H9 (cell line): Measurements from ENCODE around the gene C1QTNF9. TPM values are rescaled to one million over a fixed set of nuclear protein-coding genes. Genes with fewer than 3 reads are reported as not detected.

ENCODE experiments used
- DNase-seq: peaks from one replicate; pipeline ENCODE4 v3.0.0-alpha.2; 2017
- H2AFZ ChIP-seq: one replicate; pipeline ENCODE4 v1.6.1; 2013; ENCODE audit warnings: mild to moderate bottlenecking, low read length, control low read depth, moderate library complexity
- H2AK5ac ChIP-seq: 2 replicates; pipeline ENCODE4 v1.6.1; 2013; ENCODE audit warnings: low read length, control low read depth, mixed read lengths; ENCODE audit not compliant: insufficient read length
- H2BK120ac ChIP-seq: one replicate; pipeline ENCODE4 v1.6.1; 2013; ENCODE audit warnings: low read depth, mild to moderate bottlenecking, low read length, control low read depth, inconsistent platforms; ENCODE audit not compliant: poor library complexity, severe bottlenecking
- H2BK12ac ChIP-seq: 2 replicates; pipeline ENCODE4 v1.6.1; 2013; ENCODE audit warnings: low read length, control low read depth, mixed read lengths, low read depth; ENCODE audit not compliant: insufficient read length
- H2BK15ac ChIP-seq: 2 replicates; pipeline ENCODE4 v1.6.1; 2013; ENCODE audit warnings: low read depth, low read length, control low read depth
- H2BK20ac ChIP-seq: one replicate; pipeline ENCODE4 v1.6.1; 2013; ENCODE audit warnings: low read depth, mild to moderate bottlenecking, low read length, control low read depth, inconsistent platforms; ENCODE audit not compliant: poor library complexity, severe bottlenecking
- H2BK5ac ChIP-seq: 2 replicates; pipeline ENCODE4 v1.6.1; 2013; ENCODE audit warnings: low read length, control low read depth, mixed read lengths; ENCODE audit not compliant: insufficient read length
- H3K14ac ChIP-seq: 2 replicates; pipeline ENCODE4 v1.6.1; 2013; ENCODE audit warnings: low read length, control low read depth; ENCODE audit not compliant: insufficient read depth
- H3K18ac ChIP-seq: 2 replicates; pipeline ENCODE4 v1.6.1; 2013; ENCODE audit warnings: low read depth, mild to moderate bottlenecking, mixed read lengths, low read length, control low read depth; ENCODE audit not compliant: insufficient read length
- H3K23ac ChIP-seq: 2 replicates; pipeline ENCODE4 v1.6.1; 2013; ENCODE audit warnings: low read length, control low read depth, mixed read lengths, low read depth; ENCODE audit not compliant: insufficient read length
- H3K23me2 ChIP-seq: 2 replicates; pipeline ENCODE4 v1.6.1; 2013; ENCODE audit warnings: low read depth, mild to moderate bottlenecking, mixed read lengths, low read length, control low read depth; ENCODE audit not compliant: insufficient read length, poor library complexity, severe bottlenecking
- H3K27ac ChIP-seq: 2 replicates; pipeline ENCODE4 v1.5.1; 2013; ENCODE audit warnings: low read length, control low read depth, mixed read lengths, low read depth; ENCODE audit not compliant: insufficient read length
- H3K27me3 ChIP-seq: 2 replicates; pipeline ENCODE4 v1.6.1; 2013; ENCODE audit warnings: low read length, control low read depth, inconsistent platforms; ENCODE audit not compliant: insufficient read depth
- H3K4ac ChIP-seq: 2 replicates; pipeline ENCODE4 v1.6.1; 2013; ENCODE audit warnings: low read depth, mild to moderate bottlenecking, control low read depth, inconsistent platforms, low read length, moderate library complexity
- H3K4me1 ChIP-seq: 2 replicates; pipeline ENCODE4 v1.6.1; 2013; ENCODE audit warnings: low read length, control low read depth, inconsistent platforms; ENCODE audit not compliant: insufficient read depth
- H3K4me2 ChIP-seq: 2 replicates; pipeline ENCODE4 v1.6.1; 2013; ENCODE audit warnings: low read length, control low read depth, mixed read lengths; ENCODE audit not compliant: insufficient read length, insufficient read depth
- H3K56ac ChIP-seq: 2 replicates; pipeline ENCODE4 v1.6.1; 2013; ENCODE audit warnings: low read depth, mild to moderate bottlenecking, mixed read lengths, low read length, control low read depth; ENCODE audit not compliant: insufficient read length
- H3K79me1 ChIP-seq: 2 replicates; pipeline ENCODE4 v1.6.1; 2013; ENCODE audit warnings: low read depth, mild to moderate bottlenecking, moderate library complexity, low read length, control low read depth, inconsistent platforms; ENCODE audit not compliant: insufficient read depth, poor library complexity, severe bottlenecking
- H3K79me2 ChIP-seq: 2 replicates; pipeline ENCODE4 v1.6.1; 2013; ENCODE audit warnings: low read length, control low read depth, inconsistent platforms; ENCODE audit not compliant: insufficient read depth
- H3K9ac ChIP-seq: 2 replicates; pipeline ENCODE4 v1.6.1; 2013; ENCODE audit warnings: low read length, control low read depth, mixed read lengths; ENCODE audit not compliant: insufficient read length; ENCODE audit errors: extremely low read depth
- H3K9me3 ChIP-seq: one replicate; pipeline ENCODE4 v1.6.1; 2013; ENCODE audit warnings: low read depth, low read length, inconsistent platforms; ENCODE audit not compliant: control insufficient read depth
- H3T11ph ChIP-seq: one replicate; pipeline ENCODE4 v1.6.1; 2013; ENCODE audit warnings: mild to moderate bottlenecking, low read length, control low read depth, inconsistent platforms
- H4K20me1 ChIP-seq: one replicate; pipeline ENCODE4 v1.6.1; 2013; ENCODE audit not compliant: control insufficient read depth, insufficient read length, insufficient read depth
- H4K5ac ChIP-seq: 2 replicates; pipeline ENCODE4 v1.6.1; 2013; ENCODE audit warnings: low read depth, mild to moderate bottlenecking, mixed read lengths, low read length, control low read depth; ENCODE audit not compliant: insufficient read length
- H4K8ac ChIP-seq: replicated peaks from 2 replicates; pipeline ENCODE4 v1.6.1; 2013; ENCODE audit warnings: low read length, control low read depth, mixed read lengths, low read depth; ENCODE audit not compliant: insufficient read length
- H4K91ac ChIP-seq: 2 replicates; pipeline ENCODE4 v1.6.1; 2013; ENCODE audit warnings: low read depth, mild to moderate bottlenecking, moderate library complexity, mixed read lengths, low read length, control low read depth; ENCODE audit not compliant: insufficient read length
- H3K27ac Mint-ChIP-seq, 3 experiments: 2 replicates in 2 of 3; 3 replicates in 1 of 3; pipeline ENCODE4 v1.8.0; 2020 to 2021; ENCODE audit warnings: mixed read lengths in 3 of 3, mild to moderate bottlenecking in 1 of 3, moderate library complexity in 1 of 3
- H3K27me3 Mint-ChIP-seq: 2 replicates; pipeline ENCODE4 v1.8.0; 2021; ENCODE audit warnings: low read depth, mild to moderate bottlenecking, moderate library complexity, mixed read lengths
- H3K36me3 Mint-ChIP-seq, 3 experiments: 2 replicates in 2 of 3; 3 replicates in 1 of 3; pipeline ENCODE4 v1.8.0; 2020 to 2021; ENCODE audit warnings: low read depth in 3 of 3, mixed read lengths in 3 of 3; ENCODE audit not compliant: insufficient read depth in 1 of 3
- H3K4me1 Mint-ChIP-seq, 2 experiments: 2 replicates each; pipeline ENCODE4 v1.8.0; 2020; ENCODE audit warnings: mixed read lengths in 2 of 2
- H3K4me3 Mint-ChIP-seq, 2 experiments: 2 replicates in 1 of 2; 3 replicates in 1 of 2; pipeline ENCODE4 v1.8.0; 2020 to 2021; ENCODE audit warnings: mild to moderate bottlenecking in 2 of 2, mixed read lengths in 2 of 2, moderate library complexity in 1 of 2
- H3K9me3 Mint-ChIP-seq, 2 experiments: 2 replicates in 1 of 2; 3 replicates in 1 of 2; pipeline ENCODE4 v1.8.0; 2020; ENCODE audit warnings: mild to moderate bottlenecking in 2 of 2, mixed read lengths in 2 of 2, moderate library complexity in 1 of 2
- WGBS: extraction: QIAGEN DNeasy Blood & Tissue Kit; methylation state at CpG from one replicate; pipeline ENCODE4 v1.1.7; 2013; ENCODE audit warnings: missing lambda C conversion rate, low lambda C conversion rate, mixed read lengths; ENCODE audit not compliant: insufficient read length; ENCODE audit errors: extremely low coverage; 5-methylcytosine and 5-hydroxymethylcytosine counted together
- total RNA-seq: library from RNA; stranded (reverse); gene quantifications from 2 replicates; pipeline ENCODE4 v1.2.1, GENCODE V29; 2021
- TF ChIP-seq, protein P1 (sequence below): fragments of 200-600 bp; sonication (generic); conservative IDR thresholded peaks from 3 replicates; pipeline ENCODE4 v1.8.0; 2021; ENCODE audit warnings: antibody characterized with exemption, mild to moderate bottlenecking

Gene C1QTNF9
- total RNA-seq, 1 experiment from 2014 or later: not detected

DNA sequence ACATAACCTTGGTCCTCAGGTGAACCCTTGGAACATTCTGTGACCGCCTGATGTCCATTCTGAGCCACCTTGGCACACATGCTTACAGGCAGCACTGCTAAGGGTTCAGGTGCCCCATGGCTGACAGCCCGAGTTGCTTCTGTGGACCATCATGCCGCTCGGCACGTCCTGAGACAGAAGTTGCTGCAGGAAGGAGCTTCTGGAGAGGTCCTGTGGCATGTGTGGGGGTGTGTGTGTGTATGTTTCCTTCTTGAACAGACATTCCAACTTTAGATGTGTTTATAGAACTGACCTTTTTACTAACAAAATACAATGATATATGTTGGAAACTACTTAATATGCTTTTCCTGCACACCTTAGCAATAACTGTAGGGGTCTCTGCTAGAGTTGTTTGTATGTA is 4.8 kb upstream of the C1QTNF9 start:
- no peak overlapping the region for H2BK20ac ChIP-seq
- no peak overlapping the region for H4K8ac ChIP-seq
- Mint-ChIP-seq H3K27ac (no peak overlapping the region; a peak in 1 of 7 replicates), H3K9me3 (no peaks in the 10 kb centered on the region), H3K4me1 (0 out of 4 replicates have a peak, but pooled peaks cover 0 to 3% of the 10 kb centered on the region in 2 experiments), H3K27me3 (no peaks in the 10 kb centered on the region), H3K4me3 (no peak overlapping the region), H3K36me3 (peaks cover 0 to 17% (median 10%) of the 10 kb centered on the region in 3 experiments; a peak in 5 of 7 replicates)
- H3K4ac ChIP-seq: no peak overlapping the region
- no peak overlapping the region for H3K27ac ChIP-seq
- no peak overlapping the region for H3K9ac ChIP-seq
- TF ChIP-seq, protein P1, sequence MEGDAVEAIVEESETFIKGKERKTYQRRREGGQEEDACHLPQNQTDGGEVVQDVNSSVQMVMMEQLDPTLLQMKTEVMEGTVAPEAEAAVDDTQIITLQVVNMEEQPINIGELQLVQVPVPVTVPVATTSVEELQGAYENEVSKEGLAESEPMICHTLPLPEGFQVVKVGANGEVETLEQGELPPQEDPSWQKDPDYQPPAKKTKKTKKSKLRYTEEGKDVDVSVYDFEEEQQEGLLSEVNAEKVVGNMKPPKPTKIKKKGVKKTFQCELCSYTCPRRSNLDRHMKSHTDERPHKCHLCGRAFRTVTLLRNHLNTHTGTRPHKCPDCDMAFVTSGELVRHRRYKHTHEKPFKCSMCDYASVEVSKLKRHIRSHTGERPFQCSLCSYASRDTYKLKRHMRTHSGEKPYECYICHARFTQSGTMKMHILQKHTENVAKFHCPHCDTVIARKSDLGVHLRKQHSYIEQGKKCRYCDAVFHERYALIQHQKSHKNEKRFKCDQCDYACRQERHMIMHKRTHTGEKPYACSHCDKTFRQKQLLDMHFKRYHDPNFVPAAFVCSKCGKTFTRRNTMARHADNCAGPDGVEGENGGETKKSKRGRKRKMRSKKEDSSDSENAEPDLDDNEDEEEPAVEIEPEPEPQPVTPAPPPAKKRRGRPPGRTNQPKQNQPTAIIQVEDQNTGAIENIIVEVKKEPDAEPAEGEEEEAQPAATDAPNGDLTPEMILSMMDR: no peak
- H2AFZ ChIP-seq: no peak overlapping the region
- no peaks in the 10 kb centered on the region for H3K23me2 ChIP-seq
- H3K18ac ChIP-seq: no peak overlapping the region
- H2AK5ac ChIP-seq: no peak overlapping the region
- H2BK120ac ChIP-seq: no peak overlapping the region
- H3K4me2 ChIP-seq: no peak overlapping the region
- WGBS: no CpG with 5 or more reads among the region's 5 CpGs
- H3K9me3 ChIP-seq: no peaks in the 10 kb centered on the region
- H2BK12ac ChIP-seq: no peak overlapping the region
- H3K4me1 ChIP-seq: no peaks in the 10 kb centered on the region
- no peak overlapping the region for H4K91ac ChIP-seq
- H3K79me1 ChIP-seq: no peaks in the 10 kb centered on the region
- H3K27me3 ChIP-seq: no peaks in the 10 kb centered on the region
- no peak overlapping the region for H3K56ac ChIP-seq
- H3T11ph ChIP-seq: no peak overlapping the region
- DNase-seq: no peak
- no peak overlapping the region for H4K5ac ChIP-seq
- H3K14ac ChIP-seq: no peak overlapping the region
- H3K79me2 ChIP-seq: no peaks in the 10 kb centered on the region
- no peak overlapping the region for H3K23ac ChIP-seq
- H2BK15ac ChIP-seq: no peak overlapping the region
- H4K20me1 ChIP-seq: no peaks in the 10 kb centered on the region
- H2BK5ac ChIP-seq: no peak overlapping the region
